Omental fat pad (tissue), 4 donors: ENCODE data around the gene SSC5D. TPM values are rescaled to one million over a fixed set of nuclear protein-coding genes. Genes with fewer than 3 reads are reported as not detected.

ENCODE experiments used
- ATAC-seq: fragments of 150-250 bp; one replicate; pipeline ENCODE4 v1.9.1; 2016; ENCODE audit warnings: mild to moderate bottlenecking, moderate library complexity; ENCODE audit not compliant: low FRiP score
- DNase-seq: peaks from one replicate; pipeline ENCODE4 v3.0.0-alpha.2; 2019; ENCODE audit warnings: low spot score
- CTCF ChIP-seq, 3 donors: fragments of 450-650 bp; IDR thresholded peaks; one replicate each; pipeline ENCODE4 v1.5.1; 2016 to 2017; ENCODE audit warnings: antibody characterized with exemption in 3 of 3, mild to moderate bottlenecking in 3 of 3, moderate library complexity in 2 of 3
- total RNA-seq, 4 donors: library from RNA; depleted of rRNA; stranded (reverse); fragments of >200 nt; gene quantifications; one replicate each; pipeline ENCODE4 v1.1.0, GENCODE V29; 2016

The SSC5D gene
- total RNA-seq, 4 donors from 2014 or later, result 1.6 to 6.1 (median 3.5) TPM

- DNase-seq, result no peak
- TF ChIP-seq CTCF (IDR thresholded peaks at IDR 0.05), result no peak
- ATAC-seq, result no peak
Observed at GRCh38 chr19:55544014-55544413, 55.8 kb downstream of the SSC5D start.

GRCh38 chr19:55544776-55545439 is 56.7 kb downstream of the SSC5D start:
- ATAC-seq, result no peak
- TF ChIP-seq CTCF (IDR thresholded peaks at IDR 0.05), result no peak
- no peak for DNase-seq

GRCh38 chr19:55545443-55545842 is 57.2 kb downstream of the SSC5D start, which contains the start of gene SBK3:
TSS of gene SBK3 (minus strand) at chr19:55545543. CDS start at chr19:55545543, 0 bp downstream.
- no peak for TF ChIP-seq CTCF (IDR thresholded peaks at IDR 0.05)
- no peak for DNase-seq
- ATAC-seq, result no peak

- DNase-seq (no peak), ATAC-seq (no peak)
- no peak for TF ChIP-seq CTCF (IDR thresholded peaks at IDR 0.05)
Observed at GRCh38 chr19:55546011-55546410, 57.8 kb downstream of the SSC5D start.

- DNase-seq, result peak; percentile 66
- no peak for TF ChIP-seq CTCF (IDR thresholded peaks at IDR 0.05)
- ATAC-seq, result peak; percentile 87
Observed at GRCh38 chr19:55546822-55547614, 58.8 kb downstream of the SSC5D start.

GRCh38 chr19:55549500-55550320 is 61.5 kb downstream of the SSC5D start:
- no peak for DNase-seq
- no peak for ATAC-seq
- no peak for TF ChIP-seq CTCF (IDR thresholded peaks at IDR 0.05)
